ENCODE data around the gene PRELID2. TPM values are rescaled to one million over a fixed set of nuclear protein-coding genes. Genes with fewer than 3 reads are reported as not detected.
"Not testable (repeated sequence)": the region's sequence is repeated elsewhere in the genome, so short reads cannot be mapped to it uniquely, and the experiment has no call there.

The PRELID2 gene
- total RNA-seq, 2 donors from 2014 or later, result 21.1 to 23.1 TPM

- DNase-seq (no peak), ATAC-seq (no peak)
- intact Hi-C loops (cut with DNase I), result no loop called here
These were observed 60.7 kb downstream of the PRELID2 start for GRCh38 chr5:145774442-145774841.

GRCh38 chr5:145772466-145772865, 62.7 kb downstream of the PRELID2 start:
- ATAC-seq (no peak), DNase-seq (no peak)
- intact Hi-C loops (cut with DNase I), result no loop called here

GRCh38 chr5:145768863-145769262, 66.3 kb downstream of the PRELID2 start:
- DNase-seq (no peak), ATAC-seq (no peak)
- intact Hi-C loops (cut with DNase I), result no loop called here

- intact Hi-C loops (cut with DNase I), result no loop called here
- ATAC-seq, result no peak
- no peak for DNase-seq
These were observed 70.8 kb downstream of the PRELID2 start for GRCh38 chr5:145764325-145764724.

- no peak for DNase-seq
- ATAC-seq, result no peak
- intact Hi-C loops (cut with DNase I), result no loop called here
These were observed 72.3 kb downstream of the PRELID2 start for GRCh38 chr5:145762833-145763232.

GRCh38 chr5:145761254-145761653, 73.9 kb downstream of the PRELID2 start:
- DNase-seq (no peak), ATAC-seq (no peak)
- intact Hi-C loops (cut with DNase I), result no loop called here

GRCh38 chr5:145760660-145761059, 74.5 kb downstream of the PRELID2 start:
- intact Hi-C loops (cut with DNase I), result no loop called here
- ATAC-seq, result no peak
- no peak for DNase-seq

- no peak for ATAC-seq
- intact Hi-C loops (cut with DNase I), result no loop called here
These were observed 82.2 kb downstream of the PRELID2 start for GRCh38 chr5:145752947-145753346.

GRCh38 chr5:145752534-145752933, 82.6 kb downstream of the PRELID2 start:
- intact Hi-C loops (cut with DNase I), result no loop called here
- ATAC-seq (no peak), DNase-seq (no peak)

More at GRCh38 chr5:145752947-145753346, 82.2 kb downstream of the PRELID2 start:
- no peak for DNase-seq

- ATAC-seq, result peak; percentile 51 to 77
- intact Hi-C loops (cut with DNase I), result no loop called here
These were observed 84.9 kb downstream of the PRELID2 start for GRCh38 chr5:145750199-145750598.

GRCh38 chr5:145743396-145744061, 91.6 kb downstream of the PRELID2 start:
- ATAC-seq (no peak), DNase-seq (no peak)
- intact Hi-C loops (cut with DNase I), result no loop called here

More at GRCh38 chr5:145750199-145750598, 84.9 kb downstream of the PRELID2 start:
- no peak for DNase-seq

- no peak for ATAC-seq
- DNase-seq, result no peak
- intact Hi-C loops (cut with DNase I), result no loop called here
These were observed 95.3 kb downstream of the PRELID2 start for GRCh38 chr5:145739843-145740242.

- DNase-seq (no peak), ATAC-seq (no peak)
- intact Hi-C loops (cut with DNase I), result no loop called here
These were observed 96.9 kb downstream of the PRELID2 start for GRCh38 chr5:145738227-145738626.

- DNase-seq (no peak), ATAC-seq (no peak)
- intact Hi-C loops (cut with DNase I), result no loop called here
These were observed 97.6 kb downstream of the PRELID2 start for GRCh38 chr5:145737578-145737977.

GRCh38 chr5:145729956-145730355, 105.2 kb downstream of the PRELID2 start:
- intact Hi-C loops (cut with DNase I); DNase-seq; ATAC-seq: not testable (repeated sequence)

- intact Hi-C loops (cut with DNase I), result no loop called here
- no peak for ATAC-seq
These were observed 111.6 kb downstream of the PRELID2 start for GRCh38 chr5:145723516-145723915.

GRCh38 chr5:145718956-145719355, 116.2 kb downstream of the PRELID2 start:
- no peak for ATAC-seq
- no peak for DNase-seq
- intact Hi-C loops (cut with DNase I), result no loop called here

More at GRCh38 chr5:145723516-145723915, 111.6 kb downstream of the PRELID2 start:
- no peak for DNase-seq

- DNase-seq (no peak), ATAC-seq (no peak)
- intact Hi-C loops (cut with DNase I), result no loop called here
These were observed 119.7 kb downstream of the PRELID2 start for GRCh38 chr5:145715412-145715811.

- DNase-seq (no peak), ATAC-seq (no peak)
- intact Hi-C loops (cut with DNase I), result no loop called here
These were observed 122.9 kb downstream of the PRELID2 start for GRCh38 chr5:145712245-145712644.

GRCh38 chr5:145711417-145711816, 123.7 kb downstream of the PRELID2 start:
- ATAC-seq, result no peak
- no peak for DNase-seq
- intact Hi-C loops (cut with DNase I), result no loop called here
